Measurements from ENCODE around the gene SERF2. TPM values are rescaled to one million over a fixed set of nuclear protein-coding genes. Genes with fewer than 3 reads are reported as not detected.

The SERF2 gene
- polyA plus RNA-seq, 1 donor from 2014 or later: 726 TPM

DNA sequence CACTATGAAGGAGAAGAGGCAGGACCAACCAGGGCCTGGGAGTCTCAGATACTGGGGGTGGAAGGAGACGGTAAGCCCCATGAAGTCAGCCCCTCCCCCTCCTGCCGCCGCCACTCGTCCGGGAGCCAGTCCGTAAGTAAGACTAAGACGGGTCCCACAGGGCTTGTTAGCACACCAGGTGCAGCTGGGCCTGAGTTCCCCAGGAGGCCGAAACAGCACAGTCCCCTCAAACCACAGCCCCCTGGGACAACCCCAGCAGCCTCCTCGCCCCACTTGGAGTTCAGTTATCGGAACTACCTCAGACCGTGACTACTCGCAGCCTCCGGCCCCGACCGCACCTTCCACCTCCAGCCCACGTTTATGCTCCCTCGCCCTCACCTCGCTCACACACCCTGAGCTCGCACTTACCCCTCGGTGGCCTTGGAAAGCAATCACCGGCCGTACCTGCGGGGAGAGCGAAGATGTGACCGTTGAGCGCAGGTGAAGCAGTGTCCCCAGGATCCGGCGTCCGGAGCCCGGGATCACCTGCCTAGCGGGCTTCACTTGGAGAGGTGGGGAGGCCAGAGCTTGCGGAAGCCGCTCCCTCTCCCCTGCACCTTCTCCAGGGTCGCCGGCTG, 15.9 kb upstream of the SERF2 start:
- no peaks in the 10 kb centered on the region for H3K79me2 ChIP-seq (replicated peaks; ENCODE audit: insufficient read depth, low read length)
- H2AFZ ChIP-seq (ENCODE audit: low read depth, low read length): no peak overlapping the region
- no peaks in the 10 kb centered on the region for H4K20me1 ChIP-seq (ENCODE audit: insufficient read depth)
- TF ChIP-seq, protein P1, sequence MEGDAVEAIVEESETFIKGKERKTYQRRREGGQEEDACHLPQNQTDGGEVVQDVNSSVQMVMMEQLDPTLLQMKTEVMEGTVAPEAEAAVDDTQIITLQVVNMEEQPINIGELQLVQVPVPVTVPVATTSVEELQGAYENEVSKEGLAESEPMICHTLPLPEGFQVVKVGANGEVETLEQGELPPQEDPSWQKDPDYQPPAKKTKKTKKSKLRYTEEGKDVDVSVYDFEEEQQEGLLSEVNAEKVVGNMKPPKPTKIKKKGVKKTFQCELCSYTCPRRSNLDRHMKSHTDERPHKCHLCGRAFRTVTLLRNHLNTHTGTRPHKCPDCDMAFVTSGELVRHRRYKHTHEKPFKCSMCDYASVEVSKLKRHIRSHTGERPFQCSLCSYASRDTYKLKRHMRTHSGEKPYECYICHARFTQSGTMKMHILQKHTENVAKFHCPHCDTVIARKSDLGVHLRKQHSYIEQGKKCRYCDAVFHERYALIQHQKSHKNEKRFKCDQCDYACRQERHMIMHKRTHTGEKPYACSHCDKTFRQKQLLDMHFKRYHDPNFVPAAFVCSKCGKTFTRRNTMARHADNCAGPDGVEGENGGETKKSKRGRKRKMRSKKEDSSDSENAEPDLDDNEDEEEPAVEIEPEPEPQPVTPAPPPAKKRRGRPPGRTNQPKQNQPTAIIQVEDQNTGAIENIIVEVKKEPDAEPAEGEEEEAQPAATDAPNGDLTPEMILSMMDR (IDR thresholded peaks at IDR 0.05; ENCODE audit: poor library complexity, severe bottlenecking): no peak
- no peak for TF ChIP-seq REST (IDR thresholded peaks at IDR 0.05; ENCODE audit: borderline replicate concordance)
- TF ChIP-seq POLR2AphosphoS5 (IDR thresholded peaks at IDR 0.05): peak; percentile 3
- no peak for TF ChIP-seq MXI1 (conservative IDR thresholded peaks at IDR 0.05; ENCODE audit: poor library complexity, severe bottlenecking)
- TF ChIP-seq TAF1 (IDR thresholded peaks at IDR 0.05; ENCODE audit: low read depth): no peak
- TF ChIP-seq EZH2 (IDR thresholded peaks at IDR 0.05; ENCODE audit: borderline replicate concordance, insufficient read depth, low read length, poor library complexity, severe bottlenecking): no peak
- H3F3A ChIP-seq (ENCODE audit: insufficient read depth, low read length, poor library complexity, severe bottlenecking): no peaks in the 10 kb centered on the region
- peaks cover 18% of the 10 kb centered on the region for H3K27me3 ChIP-seq (ENCODE audit: insufficient read depth, low read depth, low read length)
- no peak overlapping the region for H3K4me2 ChIP-seq (ENCODE audit: low read length)
- H3K9me3 ChIP-seq (ENCODE audit: low read length): no peaks in the 10 kb centered on the region
- H3K4me3 ChIP-seq (ENCODE audit: low read length): peak overlapping the region; percentile 57
- no peaks in the 10 kb centered on the region for H3K36me3 ChIP-seq (ENCODE audit: insufficient read depth, low read length)
- H3K27ac ChIP-seq (ENCODE audit: low read length): no peak overlapping the region
- H3K9ac ChIP-seq (ENCODE audit: low read length): no peak overlapping the region
- H3K9me2 ChIP-seq (ENCODE audit: insufficient read depth, low read length): no peaks in the 10 kb centered on the region

DNA sequence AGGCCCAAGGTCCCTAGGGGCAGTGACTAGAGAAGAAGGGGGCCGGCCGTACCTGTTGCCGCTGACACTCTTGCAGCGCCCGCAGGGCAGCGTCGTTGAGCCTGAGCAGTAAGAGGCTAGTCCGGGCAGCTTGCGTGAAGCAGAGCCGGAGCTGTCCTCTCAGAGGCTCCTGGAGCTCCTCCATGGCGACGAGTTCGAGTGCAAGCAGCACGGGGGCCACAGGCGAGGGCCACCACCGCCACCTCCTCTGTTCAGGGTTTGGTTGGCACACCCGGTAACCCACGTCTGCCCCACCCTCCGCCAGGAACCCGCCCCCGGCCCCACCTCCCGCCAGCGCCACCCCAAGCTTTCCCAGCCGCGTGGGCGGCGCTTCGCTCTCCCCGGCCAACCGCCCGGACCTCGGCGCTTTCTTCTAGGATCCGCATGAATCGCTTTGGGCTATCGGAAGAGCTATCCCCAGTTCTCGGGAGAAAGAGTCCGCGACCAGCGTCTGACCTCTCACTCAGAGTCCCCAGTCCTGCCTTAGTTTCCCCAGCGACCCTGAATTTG, 15.3 kb upstream of the SERF2 start, which contains the start of gene ELL3:
TSS of gene ELL3 (minus strand) at position 249 of the 549 bp plus-strand sequence. CDS start at position 184, 65 bp downstream.
- TF ChIP-seq EP300 (conservative IDR thresholded peaks at IDR 0.05; ENCODE audit: poor library complexity, severe bottlenecking) (no peak), EZH2 (IDR thresholded peaks at IDR 0.05; ENCODE audit: borderline replicate concordance, insufficient read depth, low read length, poor library complexity, severe bottlenecking) (no peak), RAD21 (conservative IDR thresholded peaks at IDR 0.05) (no peak), MXI1 (conservative IDR thresholded peaks at IDR 0.05; ENCODE audit: poor library complexity, severe bottlenecking) (no peak), REST (IDR thresholded peaks at IDR 0.05; ENCODE audit: borderline replicate concordance) (no peak), TAF1 (IDR thresholded peaks at IDR 0.05; ENCODE audit: low read depth) (no peak), SMC3 (conservative IDR thresholded peaks at IDR 0.05; ENCODE audit: poor library complexity) (no peak)
- TF ChIP-seq, protein P1 (IDR thresholded peaks at IDR 0.05; ENCODE audit: poor library complexity, severe bottlenecking): no peak
- Histone ChIP-seq H2AFZ (ENCODE audit: low read depth, low read length) (no peak within 1 kb of the TSS), H3K79me2 (replicated peaks; ENCODE audit: insufficient read depth, low read length) (no peaks in the 10 kb centered on the region), H3K9me2 (ENCODE audit: insufficient read depth, low read length) (no peaks in the 10 kb centered on the region), H3K4me3 (ENCODE audit: low read length) (peak within 1 kb of the TSS; percentile 57), H3K27ac (ENCODE audit: low read length) (no peak within 1 kb of the TSS), H3K36me3 (ENCODE audit: insufficient read depth, low read length) (no peaks in the 10 kb centered on the region), H3K27me3 (ENCODE audit: insufficient read depth, low read depth, low read length) (peaks cover 18% of the 10 kb centered on the region), H3K4me2 (ENCODE audit: low read length) (no peak within 1 kb of the TSS), H3F3A (ENCODE audit: insufficient read depth, low read length, poor library complexity, severe bottlenecking) (no peaks in the 10 kb centered on the region), H3K9ac (ENCODE audit: low read length) (no peak within 1 kb of the TSS), H4K20me1 (ENCODE audit: insufficient read depth) (no peaks in the 10 kb centered on the region), H3K9me3 (ENCODE audit: low read length) (no peaks in the 10 kb centered on the region)

Measured in neural cell (in vitro differentiated cells).